Activated T-helper 2 cell treated with anti-CD3 and anti-CD28 coated beads, Interferon-gamma antibody, Interleukin-2, Interleukin-4, amounts not matched to agents 10 μg/mL and 5 μg/mL and 100 μg/mL, durations not matched to agents 14 hours and 24 hours and 36 hours (primary cell): ENCODE measurements around the gene CD300H. TPM values are rescaled to one million over a fixed set of nuclear protein-coding genes. Genes with fewer than 3 reads are reported as not detected.

Experiments used
- DNase-seq: peaks from one replicate; pipeline ENCODE4 v3.0.0; 2021; ENCODE audit warnings: low spot score
- H3K27ac Mint-ChIP-seq: one replicate; pipeline ENCODE4 v1.8.0; 2021; ENCODE audit warnings: mixed read lengths
- H3K27me3 Mint-ChIP-seq: one replicate; pipeline ENCODE4 v1.8.0; 2021; ENCODE audit warnings: low read depth, mixed read lengths
- H3K36me3 Mint-ChIP-seq: one replicate; pipeline ENCODE4 v1.8.0; 2021; ENCODE audit warnings: low read depth, mixed read lengths
- H3K4me1 Mint-ChIP-seq: one replicate; pipeline ENCODE4 v1.8.0; 2021; ENCODE audit warnings: low read depth, mixed read lengths
- H3K4me3 Mint-ChIP-seq: one replicate; pipeline ENCODE4 v1.8.0; 2021; ENCODE audit warnings: low read depth, mild to moderate bottlenecking, moderate library complexity, mixed read lengths
- H3K9me3 Mint-ChIP-seq: one replicate; pipeline ENCODE4 v1.8.0; 2021; ENCODE audit warnings: mixed read lengths
- intact Hi-C: fragments of 100-400 bp; cut with micrococcal nuclease; formaldehyde crosslinking; loops from one replicate; pipeline ENCODE4 v1.15.1; 2023
- total RNA-seq: library from RNA; stranded (reverse); gene quantifications from 2 replicates; pipeline ENCODE4 v1.2.3, GENCODE V29; 2022

CD300H gene
- total RNA-seq, 1 donor from 2014 or later: not detected

DNA sequence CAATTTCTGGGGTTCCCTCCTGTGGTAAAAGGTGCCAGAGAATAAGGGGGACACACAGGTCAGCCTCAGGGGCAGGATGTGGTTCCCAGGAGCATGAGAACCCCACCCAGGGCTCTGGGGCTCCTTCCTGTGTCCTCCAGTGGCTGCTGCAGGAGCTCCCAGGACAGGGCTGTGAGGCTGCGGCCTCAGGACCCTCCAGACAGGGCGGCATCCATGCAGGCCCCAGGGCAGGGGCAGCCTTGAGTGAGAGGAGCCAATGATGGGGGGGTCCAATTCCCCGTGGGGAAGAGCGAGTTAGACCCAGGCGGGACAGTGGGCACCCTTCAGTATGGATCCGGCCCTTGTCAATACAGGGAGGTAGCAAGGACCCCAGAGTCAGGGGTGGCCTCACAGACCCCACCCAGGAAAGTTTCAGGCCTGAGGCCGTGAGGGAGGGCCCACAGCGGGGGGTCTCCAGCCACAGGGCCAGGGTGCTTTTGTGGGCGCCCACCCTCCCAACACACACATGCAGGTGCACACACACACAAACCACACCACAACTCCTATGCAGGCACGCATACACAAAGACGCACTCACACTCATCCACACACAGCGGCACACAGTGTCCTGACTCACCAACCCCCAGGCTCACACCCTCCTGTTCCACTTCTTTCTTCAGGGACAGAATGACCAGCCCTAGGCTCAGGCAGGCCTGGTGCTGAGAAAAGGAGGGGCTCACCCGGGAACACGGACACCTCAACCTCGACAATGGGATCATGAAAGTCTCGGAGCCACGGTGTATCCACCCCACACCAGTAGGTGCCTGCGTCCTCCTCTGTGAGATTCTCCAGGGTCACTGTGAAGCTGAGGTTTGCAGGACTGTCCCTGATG, 23.2 kb downstream of the CD300H start:
- Mint-ChIP-seq H3K4me3 (no peak overlapping the region), H3K27ac (no peak overlapping the region), H3K36me3 (no peaks in the 10 kb centered on the region), H3K4me1 (peaks cover 12% of the 10 kb centered on the region), H3K9me3 (no peaks in the 10 kb centered on the region), H3K27me3 (no peaks in the 10 kb centered on the region)
- intact Hi-C loops: no loop called here
- no peak for DNase-seq

DNA sequence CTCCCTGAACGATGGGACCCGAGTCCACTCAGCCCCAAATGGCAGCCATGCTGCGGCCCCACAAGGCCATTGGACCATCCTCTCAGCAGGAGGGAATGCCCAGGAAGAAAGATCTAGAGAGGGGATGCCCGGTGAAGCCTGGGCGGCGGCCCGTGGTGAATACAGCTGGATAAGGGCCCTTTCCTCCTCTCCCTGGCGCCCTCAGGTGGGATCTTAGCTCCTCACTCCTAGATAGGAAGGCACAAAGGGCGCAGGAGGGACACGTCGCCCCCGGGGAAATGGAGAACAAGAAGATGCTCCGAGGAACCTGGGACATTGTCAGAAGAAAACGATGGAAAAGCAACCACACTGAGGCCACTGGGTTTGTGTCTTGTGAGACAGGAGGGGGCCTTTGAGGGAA, 23.9 kb downstream of the CD300H start:
- H3K27ac Mint-ChIP-seq: no peak overlapping the region
- peaks cover 12% of the 10 kb centered on the region for H3K4me1 Mint-ChIP-seq
- no peaks in the 10 kb centered on the region for H3K9me3 Mint-ChIP-seq
- no peaks in the 10 kb centered on the region for H3K36me3 Mint-ChIP-seq
- H3K27me3 Mint-ChIP-seq: peaks cover under 1% of the 10 kb centered on the region
- intact Hi-C loops: no loop called here
- no peak for DNase-seq
- H3K4me3 Mint-ChIP-seq: no peak overlapping the region

DNA sequence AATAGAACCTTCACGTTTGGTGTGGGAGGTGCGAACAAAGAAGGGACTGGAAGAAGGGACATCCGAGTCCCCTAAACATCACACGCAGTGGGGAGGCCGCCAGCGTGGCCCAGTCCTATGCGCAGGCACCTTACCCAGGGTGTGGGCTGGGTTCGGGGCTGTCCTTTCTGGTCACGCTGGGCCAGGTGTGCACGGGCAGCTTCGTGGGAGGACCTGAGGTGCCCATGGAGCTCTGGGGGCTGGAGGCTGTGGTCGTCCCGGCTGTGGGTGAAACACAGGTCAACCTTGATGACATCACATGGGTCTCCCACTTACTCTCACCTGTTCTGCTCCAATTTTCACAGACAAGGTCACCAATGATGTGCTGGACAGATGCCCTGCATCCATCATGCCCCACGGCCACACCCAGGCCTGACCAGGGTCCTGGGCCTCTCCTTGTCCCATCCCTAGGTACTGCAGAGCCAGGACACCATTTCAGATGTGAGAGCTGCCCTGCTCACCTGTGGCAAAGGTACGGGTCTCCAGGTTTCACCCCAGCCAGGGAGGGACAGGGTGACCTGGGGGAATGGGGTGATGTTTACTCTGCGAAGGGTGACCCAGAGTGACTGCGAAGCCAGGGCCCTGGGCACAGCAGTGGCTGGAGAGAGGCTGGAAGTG, 24.5 kb downstream of the CD300H start:
- Mint-ChIP-seq H3K36me3 (no peaks in the 10 kb centered on the region), H3K4me3 (no peak overlapping the region), H3K27ac (no peak overlapping the region), H3K27me3 (peaks cover 5% of the 10 kb centered on the region), H3K4me1 (peaks cover 6% of the 10 kb centered on the region), H3K9me3 (no peaks in the 10 kb centered on the region)
- DNase-seq: no peak
- intact Hi-C loops: no loop called here

DNA sequence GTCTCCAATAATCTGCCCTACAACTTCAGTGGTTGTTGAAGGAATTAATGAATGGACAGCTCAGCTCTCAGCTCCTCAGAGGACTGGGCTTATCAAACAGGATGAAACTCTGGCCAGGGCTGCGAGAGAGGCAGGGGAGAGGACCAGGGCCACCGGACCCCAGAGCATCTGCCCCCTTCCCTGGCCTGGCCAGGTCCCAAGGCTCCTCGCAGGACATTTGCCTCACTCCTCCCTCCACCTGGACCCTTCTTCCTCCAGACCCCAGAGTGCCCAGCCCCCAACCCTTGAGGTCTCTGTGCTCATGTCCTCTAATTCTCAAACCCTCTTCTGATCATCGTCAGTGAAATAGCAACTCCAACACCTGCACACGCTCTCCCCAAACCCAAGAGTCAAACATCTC, 25.1 kb downstream of the CD300H start:
- H3K9me3 Mint-ChIP-seq: no peaks in the 10 kb centered on the region
- no peak overlapping the region for H3K4me3 Mint-ChIP-seq
- peaks cover 6% of the 10 kb centered on the region for H3K27me3 Mint-ChIP-seq
- no peak overlapping the region for H3K27ac Mint-ChIP-seq
- H3K4me1 Mint-ChIP-seq: peaks cover 3% of the 10 kb centered on the region
- no peaks in the 10 kb centered on the region for H3K36me3 Mint-ChIP-seq
- intact Hi-C loops: no loop called here
- no peak for DNase-seq

DNA sequence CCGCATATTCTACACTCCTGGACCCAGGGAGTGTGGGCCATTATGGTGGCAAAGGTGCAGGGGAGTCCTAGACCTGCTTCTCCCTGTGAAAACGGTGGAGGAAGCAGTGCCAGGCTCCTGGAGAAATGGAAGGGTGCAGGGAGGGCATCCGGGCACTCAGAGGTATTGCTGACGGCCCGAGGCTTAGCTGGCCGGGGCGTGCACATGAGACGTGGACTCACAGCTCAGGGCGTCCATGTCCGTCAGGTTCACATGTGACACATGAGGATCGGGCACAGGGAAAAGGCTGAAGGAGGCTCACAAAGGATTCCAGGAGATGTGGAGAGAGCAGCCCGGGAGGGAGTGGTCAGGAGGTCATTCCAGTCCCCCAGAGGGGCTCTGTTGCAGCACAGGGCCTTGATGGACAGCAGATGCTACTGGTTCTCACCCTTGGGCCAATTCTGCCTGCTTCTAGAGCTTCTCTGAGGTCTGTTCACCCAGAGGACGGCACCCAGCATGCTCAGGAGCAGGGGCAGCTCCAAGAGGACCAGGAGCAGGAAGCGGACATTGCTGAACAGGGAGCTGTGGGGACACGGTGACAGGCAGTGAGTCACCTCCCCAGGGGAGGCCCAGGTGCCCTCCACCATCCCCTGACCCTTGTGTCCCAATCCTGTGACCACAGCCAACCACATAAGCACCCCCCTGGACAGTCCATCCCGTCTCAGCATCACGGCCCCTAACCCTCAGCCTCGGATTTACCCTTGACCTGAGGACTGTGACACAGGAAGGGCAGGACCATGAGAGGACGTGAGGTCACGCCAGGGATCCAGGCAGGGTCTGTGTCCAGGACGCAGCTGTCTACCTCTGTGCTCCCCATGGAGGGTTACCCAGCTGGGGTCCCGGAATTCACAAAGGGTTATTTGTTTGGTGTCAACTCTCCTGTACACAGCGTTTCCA, 25.9 kb downstream of the CD300H start:
- Mint-ChIP-seq H3K4me3 (no peak overlapping the region), H3K27ac (no peak overlapping the region), H3K9me3 (no peaks in the 10 kb centered on the region), H3K4me1 (peaks cover 3% of the 10 kb centered on the region), H3K27me3 (peaks cover 13% of the 10 kb centered on the region), H3K36me3 (no peaks in the 10 kb centered on the region)
- no peak for DNase-seq
- intact Hi-C loops: no loop called here

DNA sequence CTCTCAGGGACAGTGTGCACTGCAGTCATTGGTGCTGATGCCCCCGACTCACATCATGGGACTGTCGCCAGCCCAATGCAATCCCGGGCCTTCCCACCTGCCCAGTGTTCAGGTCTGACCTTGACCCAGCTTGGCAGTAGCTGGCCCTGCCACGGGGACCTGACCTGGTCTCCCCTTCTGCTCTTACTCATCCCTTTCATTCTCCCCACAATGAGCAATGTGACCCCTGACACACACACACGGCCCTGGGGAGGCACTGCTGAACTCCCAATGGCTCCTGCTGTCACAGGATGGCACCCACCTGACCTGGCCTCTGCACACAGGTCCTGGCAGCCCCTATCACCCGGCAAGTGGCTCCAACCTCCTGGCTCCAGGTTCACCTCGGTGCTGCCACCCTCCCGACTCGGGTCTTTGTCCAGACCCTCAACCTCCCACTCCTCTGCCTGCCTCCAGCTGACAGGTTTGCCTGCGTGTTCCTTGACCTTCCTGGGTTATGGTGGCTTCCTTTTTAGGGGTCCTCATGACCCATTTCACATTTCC, 28.0 kb downstream of the CD300H start:
- no peak for DNase-seq
- Mint-ChIP-seq H3K27me3 (peaks cover 20% of the 10 kb centered on the region), H3K4me1 (no peaks in the 10 kb centered on the region), H3K27ac (no peak overlapping the region), H3K9me3 (no peaks in the 10 kb centered on the region), H3K4me3 (no peak overlapping the region), H3K36me3 (no peaks in the 10 kb centered on the region)
- intact Hi-C loops: loop anchor here (10.0 kb wide), 1 partner anchor 235 kb away; no protein-coding TSS in a partner anchor

DNA sequence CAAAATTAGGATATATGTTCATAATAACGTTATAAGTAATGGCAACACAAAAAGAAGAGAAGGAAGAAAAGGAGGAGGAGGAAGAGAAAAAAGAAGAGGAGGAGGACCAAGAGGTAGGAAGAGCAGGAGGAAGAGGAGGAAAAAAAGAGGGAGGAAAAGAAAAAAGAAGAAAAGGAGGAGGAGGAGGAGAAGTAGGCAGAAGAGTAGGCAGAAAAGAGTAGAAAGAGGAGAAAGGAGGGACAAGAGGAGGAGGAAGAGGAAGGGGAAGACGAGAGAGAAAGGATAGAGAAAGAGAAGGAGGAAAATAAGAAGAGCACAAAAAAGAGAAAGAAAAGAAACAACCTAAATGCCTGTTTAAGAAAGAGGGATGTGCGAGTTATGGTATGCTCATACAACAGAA, 30.4 kb downstream of the CD300H start:
- DNase-seq: no peak
- Mint-ChIP-seq H3K27me3 (peaks cover 30% of the 10 kb centered on the region), H3K36me3 (no peaks in the 10 kb centered on the region), H3K27ac (no peak overlapping the region), H3K4me1 (peaks cover 4% of the 10 kb centered on the region), H3K4me3 (no peak overlapping the region), H3K9me3 (no peaks in the 10 kb centered on the region)
- intact Hi-C loops: loop anchor here (10.0 kb wide), 1 partner anchor 232 kb away; no protein-coding TSS in a partner anchor

DNA sequence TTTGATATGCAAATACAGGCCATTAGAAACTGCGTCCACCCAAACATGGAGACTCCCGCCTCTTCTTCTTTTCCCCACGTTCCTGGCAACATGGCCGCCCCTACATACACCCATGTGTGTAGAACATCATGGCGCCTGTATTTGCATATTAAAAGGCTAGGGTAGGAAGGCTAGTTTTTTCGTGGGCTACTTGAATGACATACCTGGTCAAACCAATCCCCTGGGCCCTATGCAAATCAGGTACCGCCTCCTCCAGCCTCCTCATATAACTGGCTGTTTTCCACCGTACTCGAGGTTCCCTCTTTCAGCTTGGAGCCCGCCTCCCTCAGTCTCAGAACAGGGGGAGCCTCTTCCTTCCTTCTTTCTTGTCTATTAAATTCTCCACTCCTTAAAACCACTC, 35.2 kb downstream of the CD300H start:
- H3K4me3 Mint-ChIP-seq: no peak overlapping the region
- intact Hi-C loops: loop anchor here (2.0 to 10.0 kb wide), 2 partner anchors 163 to 227 kb away; no protein-coding TSS in a partner anchor

DNA sequence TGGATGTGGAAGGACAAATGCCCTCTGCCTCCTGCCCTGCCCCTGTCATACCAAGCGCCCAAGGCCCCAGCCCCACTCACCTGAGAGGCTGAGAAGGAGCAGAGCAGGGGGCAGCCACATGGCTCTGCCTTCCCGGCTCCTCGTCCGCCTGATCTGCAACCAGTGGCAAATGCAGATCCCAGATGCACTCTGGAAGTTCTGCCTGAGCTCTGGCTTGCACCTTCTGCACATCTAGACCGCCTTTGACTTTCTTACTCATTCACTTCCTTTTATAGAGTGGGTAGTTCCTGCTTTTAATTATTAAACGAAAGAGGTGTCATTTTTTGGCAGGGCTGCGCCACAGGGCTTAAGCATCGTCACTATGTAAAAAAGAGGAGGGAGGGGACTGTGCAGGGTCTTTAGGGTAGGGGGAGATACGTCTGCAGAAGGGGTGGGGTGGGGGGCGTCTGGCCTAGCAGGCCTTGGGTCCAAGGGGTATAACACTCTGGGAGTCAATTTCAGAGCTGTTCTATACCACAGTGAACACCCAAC, 36.0 kb downstream of the CD300H start, which contains the start of gene CD300LB:
TSS of gene CD300LB (minus strand) at position 245 of the 531 bp plus-strand sequence. CDS start at position 120, 125 bp downstream.
- Mint-ChIP-seq H3K9me3 (no peaks in the 10 kb centered on the region), H3K4me1 (peaks cover 7% of the 10 kb centered on the region), H3K36me3 (no peaks in the 10 kb centered on the region), H3K27ac (no peak within 1 kb of the TSS), H3K27me3 (peaks cover 23% of the 10 kb centered on the region), H3K4me3 (no peak within 1 kb of the TSS)
- intact Hi-C loops: loop anchor here (10.0 kb wide), 1 partner anchor 226 kb away; no protein-coding TSS in a partner anchor
- no peak for DNase-seq

More for the DNA sequence above, 35.2 kb downstream of the CD300H start:
- H3K4me1 Mint-ChIP-seq: peaks cover 7% of the 10 kb centered on the region
- DNase-seq: no peak
- H3K36me3 Mint-ChIP-seq: no peaks in the 10 kb centered on the region
- H3K27ac Mint-ChIP-seq: no peak overlapping the region
- no peaks in the 10 kb centered on the region for H3K9me3 Mint-ChIP-seq
- peaks cover 31% of the 10 kb centered on the region for H3K27me3 Mint-ChIP-seq

DNA sequence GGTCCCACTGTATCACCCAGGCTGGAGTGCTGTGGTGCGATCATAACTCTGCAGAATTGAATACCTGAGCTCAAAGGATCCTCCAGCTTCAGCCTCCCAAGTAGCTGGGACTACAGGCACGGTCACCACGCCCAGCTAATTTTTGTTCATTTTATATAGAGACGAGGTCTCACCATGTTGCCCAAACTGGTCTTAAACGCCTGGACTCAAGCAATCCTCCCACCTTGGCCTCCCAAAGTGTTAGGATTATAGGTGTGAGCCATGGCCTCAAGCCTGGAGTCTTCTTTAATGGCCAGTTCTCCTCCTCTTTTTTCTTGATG, 36.5 kb downstream of the CD300H start:
- no peaks in the 10 kb centered on the region for H3K36me3 Mint-ChIP-seq
- H3K9me3 Mint-ChIP-seq: no peaks in the 10 kb centered on the region
- intact Hi-C loops: loop anchor here (10.0 kb wide), 1 partner anchor 226 kb away; no protein-coding TSS in a partner anchor
- peaks cover 20% of the 10 kb centered on the region for H3K27me3 Mint-ChIP-seq
- H3K4me3 Mint-ChIP-seq: no peak overlapping the region
- H3K4me1 Mint-ChIP-seq: peaks cover 7% of the 10 kb centered on the region
- no peak overlapping the region for H3K27ac Mint-ChIP-seq
- no peak for DNase-seq

DNA sequence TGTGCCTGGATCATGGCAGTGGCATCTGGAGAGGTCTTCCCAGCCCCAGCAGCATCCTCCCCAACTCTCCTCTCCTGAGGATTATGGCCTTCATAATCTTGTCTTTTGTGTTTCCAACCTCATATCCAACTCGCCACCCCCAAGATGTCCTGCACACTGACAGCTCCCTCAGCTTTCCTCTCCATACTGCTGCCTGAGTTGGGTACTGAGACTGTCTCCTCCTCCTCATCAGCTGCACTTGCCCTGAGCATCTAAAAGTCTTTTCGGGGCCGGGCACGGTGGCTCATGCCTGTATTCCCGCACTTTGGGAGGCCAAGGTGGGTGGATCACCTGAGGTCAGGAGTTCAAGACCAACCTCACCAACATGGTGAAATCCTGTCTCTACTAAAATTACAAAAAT, 38.1 kb downstream of the CD300H start:
- Mint-ChIP-seq H3K9me3 (no peaks in the 10 kb centered on the region), H3K27me3 (peaks cover 16% of the 10 kb centered on the region), H3K36me3 (no peaks in the 10 kb centered on the region), H3K27ac (no peak overlapping the region), H3K4me3 (no peak overlapping the region), H3K4me1 (peaks cover 7% of the 10 kb centered on the region)
- intact Hi-C loops: no loop called here
- DNase-seq: no peak
